Hepatocyte (in vitro differentiated cells): ENCODE measurements around the gene SPAG16.

Experiments
- EZH2phosphoT487 ChIP-seq: fragments of 200-600 bp; sonication (generic); IDR thresholded peaks from one replicate; pipeline ENCODE4 v1.6.1; 2018; ENCODE audit warnings: antibody characterized with exemption, mild to moderate bottlenecking, low read depth, moderate library complexity; ENCODE audit not compliant: unreplicated experiment, severe bottlenecking
- TF ChIP-seq, protein P1 (sequence below): fragments of 200-600 bp; sonication (generic); IDR thresholded peaks from 2 replicates; pipeline ENCODE4 v1.5.1; 2016; ENCODE audit warnings: antibody characterized with exemption, mild to moderate bottlenecking; ENCODE audit not compliant: poor library complexity

DNA sequence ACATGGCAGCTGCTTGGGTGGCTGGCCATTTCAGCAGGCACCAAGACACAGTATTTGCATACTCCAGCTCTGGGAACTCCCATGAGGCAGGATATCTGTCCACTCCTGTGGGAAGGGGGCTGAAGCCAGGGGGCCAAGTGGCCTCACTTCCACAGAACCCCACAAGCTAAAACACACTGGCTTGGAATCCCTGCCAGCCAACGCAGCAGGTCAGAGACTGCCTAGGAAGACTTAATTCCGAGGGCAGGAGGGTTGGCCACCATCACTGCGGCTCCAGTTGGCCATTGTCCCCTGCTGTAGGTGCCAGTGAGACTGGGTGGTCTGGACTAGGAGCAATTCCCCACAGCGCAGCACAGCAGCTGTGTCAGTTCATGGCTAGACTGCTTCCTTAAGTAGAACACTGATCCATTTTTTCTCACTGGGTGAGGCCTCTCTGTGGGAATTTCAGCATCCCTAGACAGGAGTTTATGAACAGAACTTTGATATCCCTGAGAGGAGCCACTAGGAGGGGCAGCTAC, 52.0 kb downstream of the SPAG16 start:
- TF ChIP-seq EZH2phosphoT487, result no peak
- TF ChIP-seq, protein P1, sequence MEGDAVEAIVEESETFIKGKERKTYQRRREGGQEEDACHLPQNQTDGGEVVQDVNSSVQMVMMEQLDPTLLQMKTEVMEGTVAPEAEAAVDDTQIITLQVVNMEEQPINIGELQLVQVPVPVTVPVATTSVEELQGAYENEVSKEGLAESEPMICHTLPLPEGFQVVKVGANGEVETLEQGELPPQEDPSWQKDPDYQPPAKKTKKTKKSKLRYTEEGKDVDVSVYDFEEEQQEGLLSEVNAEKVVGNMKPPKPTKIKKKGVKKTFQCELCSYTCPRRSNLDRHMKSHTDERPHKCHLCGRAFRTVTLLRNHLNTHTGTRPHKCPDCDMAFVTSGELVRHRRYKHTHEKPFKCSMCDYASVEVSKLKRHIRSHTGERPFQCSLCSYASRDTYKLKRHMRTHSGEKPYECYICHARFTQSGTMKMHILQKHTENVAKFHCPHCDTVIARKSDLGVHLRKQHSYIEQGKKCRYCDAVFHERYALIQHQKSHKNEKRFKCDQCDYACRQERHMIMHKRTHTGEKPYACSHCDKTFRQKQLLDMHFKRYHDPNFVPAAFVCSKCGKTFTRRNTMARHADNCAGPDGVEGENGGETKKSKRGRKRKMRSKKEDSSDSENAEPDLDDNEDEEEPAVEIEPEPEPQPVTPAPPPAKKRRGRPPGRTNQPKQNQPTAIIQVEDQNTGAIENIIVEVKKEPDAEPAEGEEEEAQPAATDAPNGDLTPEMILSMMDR, result no peak
